Memory B cell (primary cell): Measurements from ENCODE around the gene KRT5.

ENCODE experiments used
- ATAC-seq: fragments of 150-1000 bp; cut with Tn5 transposase; 2 replicates; pipeline ENCODE4 v1.10.0; 2021; ENCODE audit warnings: low read depth, mild to moderate bottlenecking, moderate library complexity
- DNase-seq, 2 donors: peaks; one replicate each; pipeline ENCODE4 v3.0.0; 2022; ENCODE audit warnings: low spot score in 2 of 2
- H3K27ac Mint-ChIP-seq: one replicate; pipeline ENCODE4 v1.8.0; 2022; ENCODE audit warnings: mild to moderate bottlenecking, moderate library complexity, mixed read lengths
- H3K27me3 Mint-ChIP-seq: one replicate; pipeline ENCODE4 v1.8.0; 2022; ENCODE audit warnings: mixed read lengths
- H3K36me3 Mint-ChIP-seq: one replicate; pipeline ENCODE4 v1.8.0; 2022; ENCODE audit warnings: mild to moderate bottlenecking, mixed read lengths
- H3K4me1 Mint-ChIP-seq: one replicate; pipeline ENCODE4 v1.8.0; 2022; ENCODE audit warnings: mixed read lengths
- H3K4me3 Mint-ChIP-seq: one replicate; pipeline ENCODE4 v1.8.0; 2022; ENCODE audit warnings: mild to moderate bottlenecking, moderate library complexity, mixed read lengths
- H3K9me3 Mint-ChIP-seq: one replicate; pipeline ENCODE4 v1.8.0; 2022; ENCODE audit warnings: mixed read lengths

KRT5 gene

GRCh38 chr12:52543985-52544883 is 24.0 kb upstream of the KRT5 start:
- Mint-ChIP-seq H3K9me3 (no peaks in the 10 kb centered on the region), H3K36me3 (no peaks in the 10 kb centered on the region), H3K27ac (no peak overlapping the region), H3K27me3 (peaks cover 12% of the 10 kb centered on the region), H3K4me3 (no peak overlapping the region), H3K4me1 (no peaks in the 10 kb centered on the region)
- DNase-seq (no peak), ATAC-seq (no peak)

- no peak for DNase-seq
- no peak for ATAC-seq
- Mint-ChIP-seq H3K27ac (no peak overlapping the region), H3K4me3 (no peak overlapping the region), H3K4me1 (no peaks in the 10 kb centered on the region), H3K27me3 (peaks cover 12% of the 10 kb centered on the region), H3K36me3 (no peaks in the 10 kb centered on the region), H3K9me3 (no peaks in the 10 kb centered on the region)
Observed at GRCh38 chr12:52542785-52543318, 22.7 kb upstream of the KRT5 start.

DNA sequence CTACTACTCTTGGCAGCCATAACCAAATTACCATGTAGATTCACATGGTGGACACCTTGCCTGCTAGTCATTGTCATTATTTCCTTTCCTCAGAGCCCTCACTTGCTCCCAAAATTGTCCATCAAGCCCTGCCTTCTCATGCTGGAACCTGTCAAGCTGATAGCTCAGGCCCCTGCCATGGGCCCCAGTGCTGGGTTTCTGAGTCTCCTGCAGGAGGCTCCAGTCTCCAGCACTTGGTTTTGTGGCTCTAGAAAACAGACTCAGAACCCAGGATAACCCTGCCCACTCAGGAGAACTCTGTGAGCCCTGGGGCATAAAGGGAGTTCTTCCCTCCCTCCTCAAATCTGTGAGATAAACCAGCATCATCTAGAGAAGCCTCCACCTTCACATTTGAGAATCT is 22.0 kb upstream of the KRT5 start:
- Mint-ChIP-seq H3K9me3 (no peaks in the 10 kb centered on the region), H3K27ac (no peak overlapping the region), H3K4me1 (no peaks in the 10 kb centered on the region), H3K36me3 (no peaks in the 10 kb centered on the region), H3K27me3 (peaks cover 12% of the 10 kb centered on the region), H3K4me3 (no peak overlapping the region)
- ATAC-seq (no peak), DNase-seq (no peak)

DNA sequence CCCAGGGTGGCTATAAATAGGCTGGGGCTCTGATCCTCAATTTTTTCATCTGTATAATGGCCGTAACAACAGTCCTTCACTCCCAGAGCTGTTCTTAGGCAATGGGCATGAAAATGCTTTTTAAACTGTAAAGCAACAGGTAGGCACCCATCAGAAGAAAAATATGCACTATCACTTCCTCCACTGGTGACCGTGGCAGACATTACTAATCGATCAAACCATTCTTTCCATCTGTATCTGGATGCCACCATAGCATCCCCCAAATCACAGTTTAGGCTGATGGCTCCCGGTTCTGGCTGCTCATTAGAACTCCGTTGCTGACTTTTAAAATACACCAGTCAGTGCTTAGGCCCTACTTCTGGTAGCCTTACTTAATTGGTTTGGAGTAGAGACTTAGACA is 21.5 kb upstream of the KRT5 start:
- Mint-ChIP-seq H3K27ac (no peak overlapping the region), H3K9me3 (no peaks in the 10 kb centered on the region), H3K4me1 (no peaks in the 10 kb centered on the region), H3K27me3 (peaks cover 16% of the 10 kb centered on the region), H3K36me3 (no peaks in the 10 kb centered on the region), H3K4me3 (no peak overlapping the region)
- ATAC-seq (no peak), DNase-seq (no peak)

- DNase-seq = no peak
- no peaks in the 10 kb centered on the region for H3K4me1 Mint-ChIP-seq
- no peaks in the 10 kb centered on the region for H3K36me3 Mint-ChIP-seq
- H3K4me3 Mint-ChIP-seq = no peak overlapping the region
- ATAC-seq = no peak
- peaks cover 13% of the 10 kb centered on the region for H3K27me3 Mint-ChIP-seq
- H3K9me3 Mint-ChIP-seq = no peaks in the 10 kb centered on the region
- no peak overlapping the region for H3K27ac Mint-ChIP-seq
Observed at GRCh38 chr12:52540531-52540930, 20.3 kb upstream of the KRT5 start.

- no peak for DNase-seq
- Mint-ChIP-seq H3K27me3 (peaks cover 10% of the 10 kb centered on the region), H3K4me3 (no peak overlapping the region), H3K27ac (no peak overlapping the region), H3K36me3 (no peaks in the 10 kb centered on the region), H3K9me3 (no peaks in the 10 kb centered on the region), H3K4me1 (no peaks in the 10 kb centered on the region)
- no peak for ATAC-seq
Observed at GRCh38 chr12:52539821-52540173, 19.6 kb upstream of the KRT5 start.

DNA sequence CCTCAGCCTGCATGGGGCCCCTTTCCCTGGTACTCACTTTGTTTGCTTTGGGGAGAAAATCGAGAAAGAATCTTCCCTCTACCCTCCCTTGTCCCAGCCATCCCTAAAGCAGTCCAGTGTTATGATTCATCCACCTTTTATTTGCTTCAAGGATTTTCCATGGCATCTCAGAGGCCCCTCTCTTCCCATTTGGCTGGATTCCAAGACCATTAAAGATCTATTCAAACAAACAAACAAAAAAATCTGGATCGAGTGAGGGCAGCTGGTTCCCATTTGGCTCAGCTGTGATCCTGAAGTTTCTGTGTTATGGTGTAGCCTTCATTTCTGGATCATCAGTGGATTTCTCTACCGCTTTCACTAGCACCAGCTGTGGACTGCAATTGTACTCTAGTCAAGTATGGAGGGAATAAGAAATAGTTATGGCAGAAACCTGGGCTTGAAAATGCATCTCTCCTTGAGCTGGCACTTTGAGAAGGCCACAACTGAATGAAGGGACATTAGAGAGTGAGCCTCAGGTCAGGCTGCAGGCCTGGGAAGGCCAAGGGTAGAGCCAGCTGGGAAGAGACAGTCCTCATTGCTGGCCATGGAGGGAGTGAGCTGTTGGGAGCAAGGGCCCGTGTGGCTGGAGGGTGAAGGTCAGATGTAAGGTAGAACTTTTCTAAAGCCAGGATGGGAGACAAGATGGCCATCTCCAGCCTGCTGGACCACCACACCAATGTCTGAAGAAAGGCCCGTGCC is 19.1 kb upstream of the KRT5 start:
- DNase-seq (no peak), ATAC-seq (no peak)
- Mint-ChIP-seq H3K36me3 (no peaks in the 10 kb centered on the region), H3K27me3 (peaks cover 13% of the 10 kb centered on the region), H3K4me3 (no peak overlapping the region), H3K27ac (no peak overlapping the region), H3K4me1 (peaks cover 3% of the 10 kb centered on the region), H3K9me3 (no peaks in the 10 kb centered on the region)

GRCh38 chr12:52537101-52537500 is 16.9 kb upstream of the KRT5 start:
- DNase-seq = no peak
- Mint-ChIP-seq H3K27me3 (peaks cover 13% of the 10 kb centered on the region), H3K9me3 (no peaks in the 10 kb centered on the region), H3K36me3 (no peaks in the 10 kb centered on the region), H3K27ac (no peak overlapping the region), H3K4me3 (no peak overlapping the region), H3K4me1 (peaks cover 3% of the 10 kb centered on the region)
- ATAC-seq = no peak

GRCh38 chr12:52535574-52535973 is 15.4 kb upstream of the KRT5 start:
- peaks cover 9% of the 10 kb centered on the region for H3K4me1 Mint-ChIP-seq
- H3K27ac Mint-ChIP-seq = no peak overlapping the region
- no peak overlapping the region for H3K4me3 Mint-ChIP-seq
- H3K27me3 Mint-ChIP-seq = peaks cover 13% of the 10 kb centered on the region
- no peaks in the 10 kb centered on the region for H3K36me3 Mint-ChIP-seq
- H3K9me3 Mint-ChIP-seq = no peaks in the 10 kb centered on the region
- no peak for ATAC-seq
- no peak for DNase-seq

GRCh38 chr12:52534482-52534881 is 14.3 kb upstream of the KRT5 start:
- DNase-seq = no peak
- H3K27ac Mint-ChIP-seq = no peak overlapping the region
- peaks cover 9% of the 10 kb centered on the region for H3K27me3 Mint-ChIP-seq
- peaks cover 9% of the 10 kb centered on the region for H3K4me1 Mint-ChIP-seq
- ATAC-seq = no peak
- no peaks in the 10 kb centered on the region for H3K36me3 Mint-ChIP-seq
- H3K9me3 Mint-ChIP-seq = no peaks in the 10 kb centered on the region
- no peak overlapping the region for H3K4me3 Mint-ChIP-seq

GRCh38 chr12:52533686-52534470 is 13.7 kb upstream of the KRT5 start:
- peaks cover 9% of the 10 kb centered on the region for H3K4me1 Mint-ChIP-seq
- H3K4me3 Mint-ChIP-seq = no peak overlapping the region
- no peaks in the 10 kb centered on the region for H3K9me3 Mint-ChIP-seq
- H3K27me3 Mint-ChIP-seq = peaks cover 9% of the 10 kb centered on the region
- ATAC-seq = peak; percentile 38
- no peak for DNase-seq
- H3K36me3 Mint-ChIP-seq = no peaks in the 10 kb centered on the region
- no peak overlapping the region for H3K27ac Mint-ChIP-seq

- H3K4me1 Mint-ChIP-seq = peaks cover 9% of the 10 kb centered on the region
- no peaks in the 10 kb centered on the region for H3K9me3 Mint-ChIP-seq
- H3K27me3 Mint-ChIP-seq = peaks cover 9% of the 10 kb centered on the region
- no peak for DNase-seq
- no peak overlapping the region for H3K27ac Mint-ChIP-seq
- no peak for ATAC-seq
- H3K36me3 Mint-ChIP-seq = no peaks in the 10 kb centered on the region
- H3K4me3 Mint-ChIP-seq = no peak overlapping the region
Observed at GRCh38 chr12:52532636-52533035, 12.4 kb upstream of the KRT5 start.

DNA sequence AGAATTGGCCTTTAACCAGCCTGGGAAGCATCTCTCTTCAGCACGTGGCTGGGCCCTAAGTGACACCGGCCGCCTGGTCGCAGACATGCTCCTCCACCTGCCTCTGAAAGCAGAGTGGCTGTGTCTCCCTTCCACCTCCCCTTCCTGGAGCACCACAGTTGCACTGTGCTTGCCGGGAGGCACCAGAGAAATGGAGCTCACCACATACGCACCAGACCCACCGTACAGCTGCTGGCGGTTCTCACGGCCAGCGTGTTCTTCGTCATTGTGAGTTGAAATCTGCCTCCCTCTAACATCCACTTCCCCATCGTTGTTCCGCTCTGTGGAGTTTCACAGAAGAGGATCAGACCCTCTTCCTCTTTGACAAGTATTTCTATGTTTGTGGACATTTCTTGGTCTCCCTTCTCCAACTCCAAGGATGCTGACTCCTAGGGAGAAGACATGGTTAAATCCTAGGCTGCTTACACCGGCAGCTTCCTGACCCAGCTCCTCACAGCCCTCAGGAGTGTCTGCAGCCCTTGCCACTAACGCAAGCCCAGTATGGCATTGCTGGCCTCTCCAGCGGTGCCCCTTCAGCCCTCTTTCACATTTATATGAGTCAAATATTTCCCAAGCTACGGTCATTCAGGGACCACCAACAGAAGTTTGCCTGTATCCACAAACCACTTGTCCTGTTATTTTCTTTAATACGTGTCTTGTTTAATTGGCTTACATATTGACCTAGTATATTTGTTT is 11.5 kb upstream of the KRT5 start:
- Mint-ChIP-seq H3K36me3 (no peaks in the 10 kb centered on the region), H3K27me3 (peaks cover 5% of the 10 kb centered on the region), H3K4me1 (peaks cover 9% of the 10 kb centered on the region), H3K27ac (no peak overlapping the region), H3K9me3 (no peaks in the 10 kb centered on the region), H3K4me3 (no peak overlapping the region)
- peak; percentile 76 for ATAC-seq
- no peak for DNase-seq
